ENCODE data around the gene TRAPPC3L. TPM values are rescaled to one million over a fixed set of nuclear protein-coding genes. Genes with fewer than 3 reads are reported as not detected.

The TRAPPC3L gene
- total RNA-seq, 1 donor: under 0.01 TPM

DNA sequence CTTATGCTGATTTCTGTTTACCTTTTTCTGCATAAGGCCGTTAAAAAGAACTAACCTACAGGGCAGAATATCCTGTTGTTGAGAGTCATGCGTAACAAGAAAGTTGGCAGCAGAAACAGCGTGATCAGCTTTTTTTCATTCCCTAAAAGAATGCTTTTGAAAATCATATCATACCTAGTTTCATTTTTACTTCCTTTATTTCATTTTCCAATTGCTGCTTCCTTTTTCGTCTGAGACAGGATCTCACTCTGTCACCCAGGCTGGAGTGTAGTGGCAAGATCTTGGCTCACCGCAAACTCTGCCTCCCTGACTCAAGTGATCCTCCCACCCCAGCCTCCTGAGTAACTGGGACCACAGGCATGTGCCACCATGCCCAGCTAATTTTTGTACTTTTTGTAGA is 80.2 kb downstream of the TRAPPC3L start:
- no peaks in the 10 kb centered on the region for H3K9me3 ChIP-seq (ENCODE audit: low read depth, low read length)
- peaks cover 12% of the 10 kb centered on the region for H3K4me1 ChIP-seq (ENCODE audit: insufficient read depth, low read length)
- TF ChIP-seq, protein P1, sequence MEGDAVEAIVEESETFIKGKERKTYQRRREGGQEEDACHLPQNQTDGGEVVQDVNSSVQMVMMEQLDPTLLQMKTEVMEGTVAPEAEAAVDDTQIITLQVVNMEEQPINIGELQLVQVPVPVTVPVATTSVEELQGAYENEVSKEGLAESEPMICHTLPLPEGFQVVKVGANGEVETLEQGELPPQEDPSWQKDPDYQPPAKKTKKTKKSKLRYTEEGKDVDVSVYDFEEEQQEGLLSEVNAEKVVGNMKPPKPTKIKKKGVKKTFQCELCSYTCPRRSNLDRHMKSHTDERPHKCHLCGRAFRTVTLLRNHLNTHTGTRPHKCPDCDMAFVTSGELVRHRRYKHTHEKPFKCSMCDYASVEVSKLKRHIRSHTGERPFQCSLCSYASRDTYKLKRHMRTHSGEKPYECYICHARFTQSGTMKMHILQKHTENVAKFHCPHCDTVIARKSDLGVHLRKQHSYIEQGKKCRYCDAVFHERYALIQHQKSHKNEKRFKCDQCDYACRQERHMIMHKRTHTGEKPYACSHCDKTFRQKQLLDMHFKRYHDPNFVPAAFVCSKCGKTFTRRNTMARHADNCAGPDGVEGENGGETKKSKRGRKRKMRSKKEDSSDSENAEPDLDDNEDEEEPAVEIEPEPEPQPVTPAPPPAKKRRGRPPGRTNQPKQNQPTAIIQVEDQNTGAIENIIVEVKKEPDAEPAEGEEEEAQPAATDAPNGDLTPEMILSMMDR (IDR thresholded peaks at IDR 0.05; ENCODE audit: extremely low read depth, low read depth, low read length): no peak
- no peak for DNase-seq (ENCODE audit: insufficient read length, low spot score, missing footprints)
- H3K27ac ChIP-seq (ENCODE audit: low read depth, low read length): no peak overlapping the region
- H2AFZ ChIP-seq (ENCODE audit: low read length): no peak overlapping the region
- no peak overlapping the region for H3K4me2 ChIP-seq (ENCODE audit: insufficient read depth, low read length)
- peaks cover 8% of the 10 kb centered on the region for H3K27me3 ChIP-seq (ENCODE audit: insufficient read depth, low read length)
- no peaks in the 10 kb centered on the region for H3K79me2 ChIP-seq (ENCODE audit: insufficient read depth, low read length)
- no peaks in the 10 kb centered on the region for H3K36me3 ChIP-seq (ENCODE audit: insufficient read depth, low read length)
- H4K20me1 ChIP-seq (ENCODE audit: insufficient read depth, low read length): no peaks in the 10 kb centered on the region
- no peak overlapping the region for H3K4me3 ChIP-seq (ENCODE audit: insufficient read depth, low read length)

- no peaks in the 10 kb centered on the region for H3K36me3 ChIP-seq (ENCODE audit: insufficient read depth, low read length)
- peaks cover 8% of the 10 kb centered on the region for H3K27me3 ChIP-seq (ENCODE audit: insufficient read depth, low read length)
- no peak overlapping the region for H3K4me2 ChIP-seq (ENCODE audit: insufficient read depth, low read length)
- no peaks in the 10 kb centered on the region for H3K79me2 ChIP-seq (ENCODE audit: insufficient read depth, low read length)
- no peak for DNase-seq (ENCODE audit: insufficient read length, low spot score, missing footprints)
- no peak overlapping the region for H2AFZ ChIP-seq (ENCODE audit: low read length)
- H3K4me1 ChIP-seq (ENCODE audit: insufficient read depth, low read length): peaks cover 12% of the 10 kb centered on the region
- H3K4me3 ChIP-seq (ENCODE audit: insufficient read depth, low read length): no peak overlapping the region
- no peak overlapping the region for H3K27ac ChIP-seq (ENCODE audit: low read depth, low read length)
- H4K20me1 ChIP-seq (ENCODE audit: insufficient read depth, low read length): no peaks in the 10 kb centered on the region
- TF ChIP-seq, protein P1 (IDR thresholded peaks at IDR 0.05; ENCODE audit: extremely low read depth, low read depth, low read length): no peak
- H3K9me3 ChIP-seq (ENCODE audit: low read depth, low read length): no peaks in the 10 kb centered on the region
These were observed 82.2 kb downstream of the TRAPPC3L start for GRCh38 chr6:116463301-116463700.

GRCh38 chr6:116461932-116462885 is 83.3 kb downstream of the TRAPPC3L start:
- H3K79me2 ChIP-seq (ENCODE audit: insufficient read depth, low read length): no peaks in the 10 kb centered on the region
- no peaks in the 10 kb centered on the region for H4K20me1 ChIP-seq (ENCODE audit: insufficient read depth, low read length)
- TF ChIP-seq, protein P1 (IDR thresholded peaks at IDR 0.05; ENCODE audit: extremely low read depth, low read depth, low read length): no peak
- peak overlapping the region; percentile 76 for H2AFZ ChIP-seq (ENCODE audit: low read length)
- no peak overlapping the region for H3K27ac ChIP-seq (ENCODE audit: low read depth, low read length)
- peak overlapping the region; percentile 72 for H3K4me3 ChIP-seq (ENCODE audit: insufficient read depth, low read length)
- no peaks in the 10 kb centered on the region for H3K36me3 ChIP-seq (ENCODE audit: insufficient read depth, low read length)
- DNase-seq (ENCODE audit: insufficient read length, low spot score, missing footprints): peak; percentile 91
- no peaks in the 10 kb centered on the region for H3K9me3 ChIP-seq (ENCODE audit: low read depth, low read length)
- H3K27me3 ChIP-seq (ENCODE audit: insufficient read depth, low read length): peaks cover 8% of the 10 kb centered on the region
- peak overlapping the region; percentile 76 for H3K4me2 ChIP-seq (ENCODE audit: insufficient read depth, low read length)
- peaks cover 12% of the 10 kb centered on the region for H3K4me1 ChIP-seq (ENCODE audit: insufficient read depth, low read length)

DNA sequence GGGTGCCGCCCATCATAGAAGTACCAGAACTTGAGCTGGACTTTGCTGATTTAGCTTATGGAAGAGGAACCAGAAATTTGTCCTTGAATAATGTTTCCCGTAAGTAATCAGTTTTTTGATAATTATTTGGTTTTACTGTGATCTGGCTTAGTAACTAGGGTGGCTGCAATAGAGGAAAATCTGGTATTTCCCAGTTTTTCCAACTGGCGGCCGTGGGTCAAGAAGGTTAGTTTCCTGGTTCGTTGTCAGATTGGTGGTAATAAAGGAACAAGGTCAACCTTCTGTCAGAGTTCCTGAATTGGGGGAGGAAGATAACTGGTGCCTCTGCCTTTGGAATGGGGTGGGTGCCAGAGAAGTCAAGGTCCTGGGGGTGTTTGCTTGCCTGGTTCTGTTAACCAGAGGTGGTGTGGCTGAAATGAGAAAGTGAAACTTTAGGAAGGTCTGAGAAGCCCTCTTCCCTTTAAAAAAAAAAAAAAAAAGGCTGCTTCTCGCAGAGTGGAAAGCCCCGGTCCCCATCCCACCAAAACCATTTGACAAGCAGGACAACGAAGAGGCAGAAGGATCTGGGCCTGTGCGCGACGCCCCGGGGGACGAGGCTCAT is 84.1 kb downstream of the TRAPPC3L start, which contains the start of gene CALHM6:
TSS of gene CALHM6 (plus strand) at position 45 of the 601 bp plus-strand sequence. CDS start at position 600, 555 bp downstream.
- Histone ChIP-seq H3K4me1 (ENCODE audit: insufficient read depth, low read length) (peaks cover 12% of the 10 kb centered on the region), H3K27ac (ENCODE audit: low read depth, low read length) (no peak within 1 kb of the TSS), H3K79me2 (ENCODE audit: insufficient read depth, low read length) (no peaks in the 10 kb centered on the region), H3K4me3 (ENCODE audit: insufficient read depth, low read length) (peak within 1 kb of the TSS; percentile 72), H4K20me1 (ENCODE audit: insufficient read depth, low read length) (no peaks in the 10 kb centered on the region), H3K27me3 (ENCODE audit: insufficient read depth, low read length) (peaks cover 8% of the 10 kb centered on the region), H2AFZ (ENCODE audit: low read length) (peak within 1 kb of the TSS; percentile 76), H3K4me2 (ENCODE audit: insufficient read depth, low read length) (peak within 1 kb of the TSS; percentile 76), H3K36me3 (ENCODE audit: insufficient read depth, low read length) (no peaks in the 10 kb centered on the region), H3K9me3 (ENCODE audit: low read depth, low read length) (no peaks in the 10 kb centered on the region)
- TF ChIP-seq, protein P1 (IDR thresholded peaks at IDR 0.05; ENCODE audit: extremely low read depth, low read depth, low read length): no peak
- no peak for DNase-seq (ENCODE audit: insufficient read length, low spot score, missing footprints)
